SK-MEL-5 (cell line): Measurements from ENCODE around the gene EVPL. TPM values are rescaled to one million over a fixed set of nuclear protein-coding genes. Genes with fewer than 3 reads are reported as not detected.

ENCODE experiments used
- DNase-seq: peaks from one replicate; pipeline ENCODE4 v3.0.0-alpha.2; 2016; ENCODE audit warnings: low read depth, low spot score
- in situ Hi-C: cut with HindIII; loops from 2 replicates; pipeline ENCODE4 v1.10.0; 2016; ENCODE audit warnings: low sequenced_read_pairs, high pct_unique_total_duplicates, low pct_unique_long_range_greater_than_20kb
- total RNA-seq: library from RNA; depleted of rRNA; stranded (reverse); fragments of >200 nt; shearing (Covaris generic); gene quantifications from 2 replicates; pipeline ENCODE4 v1.2.3, GENCODE V29; 2014; rRNA removed

The EVPL gene
- total RNA-seq, 1 experiment from 2014 or later, result 0.08 TPM

DNA sequence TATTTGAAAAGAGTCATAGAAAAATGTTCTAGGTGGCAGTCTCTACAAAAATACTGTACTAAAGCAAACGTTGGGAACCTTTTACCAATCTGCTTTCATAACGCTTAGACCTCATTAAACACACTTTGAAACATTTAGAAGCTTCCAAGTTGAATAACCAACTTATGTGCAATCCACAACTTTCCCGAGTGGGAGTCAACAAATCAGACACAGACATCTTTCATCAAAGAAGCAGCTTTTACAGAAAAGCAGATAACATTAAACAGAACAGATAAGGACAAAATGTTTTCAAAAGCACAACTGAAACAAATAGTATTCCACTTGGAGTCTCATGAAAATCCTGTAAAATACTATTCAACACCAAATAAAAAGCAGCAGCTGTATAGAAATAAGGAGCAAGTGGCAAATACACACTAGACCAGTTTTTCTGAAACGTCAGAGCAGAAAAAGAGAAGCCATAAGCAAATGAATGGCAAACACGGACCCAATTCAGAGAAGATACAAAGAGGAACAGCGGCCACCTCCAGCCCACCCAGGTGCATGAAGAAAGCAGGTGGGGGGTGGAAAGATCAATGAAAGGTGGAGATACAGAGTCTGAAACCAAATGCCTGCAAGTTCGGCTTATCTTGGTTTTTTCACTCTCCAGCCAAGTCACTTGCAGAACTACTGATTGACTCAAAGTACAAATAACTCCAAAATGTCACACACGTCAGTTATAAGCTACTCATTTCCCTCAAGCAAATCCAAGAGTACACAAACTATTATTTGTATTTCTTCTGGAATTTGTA is 67.9 kb downstream of the EVPL start:
- DNase-seq, result no peak
- in situ Hi-C loops, result no loop called here

Other genes with a start within 250 kb of the EVPL start
- 76.9 and 77.7 TPM in 2 replicates for gene UNK, start 242.5 kb downstream of the EVPL start, total RNA-seq
- gene UNC13D, start 182.9 kb downstream of the EVPL start, total RNA-seq, result 1.3 and 1.8 TPM in 2 replicates
- gene WBP2, start 172.0 kb downstream of the EVPL start, total RNA-seq, result 49.5 and 67.9 TPM in 2 replicates
- 7.3 and 8.1 TPM in 2 replicates for gene TRIM47, start 148.7 kb downstream of the EVPL start, total RNA-seq
- gene TRIM65, start 130.4 kb downstream of the EVPL start, total RNA-seq, result 53.5 and 56.5 TPM in 2 replicates
- gene MRPL38, start 122.4 kb downstream of the EVPL start, total RNA-seq, result 47.6 and 57.4 TPM in 2 replicates
- 17.6 and 24.8 TPM in 2 replicates for gene FBF1, start 86.3 kb downstream of the EVPL start, total RNA-seq
- 43.2 and 44.4 TPM in 2 replicates for gene ACOX1, start 48.1 kb downstream of the EVPL start, total RNA-seq
- 62.9 and 75.4 TPM in 2 replicates for gene TEN1, start 48.1 kb downstream of the EVPL start, total RNA-seq
- gene CDK3, start 26.5 kb downstream of the EVPL start, total RNA-seq, result 3.1 and 4.3 TPM in 2 replicates
- 58.2 and 68.6 TPM in 2 replicates for gene SRP68, start 45.2 kb upstream of the EVPL start, total RNA-seq
- gene GALR2, start 47.5 kb upstream of the EVPL start, total RNA-seq, result 0.13 and 1.0 TPM in 2 replicates
- 0.53 and 0.74 TPM in 2 replicates for gene ZACN, start 51.9 kb upstream of the EVPL start, total RNA-seq
- gene EXOC7, start 76.5 kb upstream of the EVPL start, total RNA-seq, result 126 and 145 TPM in 2 replicates
- not detected in 2 replicates for gene FOXJ1, start 113.9 kb upstream of the EVPL start, total RNA-seq
- 28.1 and 33.9 TPM in 2 replicates for gene RNF157, start 213.2 kb upstream of the EVPL start, total RNA-seq
- 45.0 and 54.5 TPM in 2 replicates for gene UBALD2, start 238.0 kb upstream of the EVPL start, total RNA-seq